CD8-positive, alpha-beta memory T cell (primary cell): ENCODE results near the gene CTU2. TPM values are rescaled to one million over a fixed set of nuclear protein-coding genes. Genes with fewer than 3 reads are reported as not detected.

ENCODE experiments used
- CTCF ChIA-PET: fragments of 350-600 bp; sonication (Branson Sonifier 250); formaldehyde crosslinking; loops from one replicate; lab custom pipeline; 2021; ENCODE audit warnings: antibody characterized with exemption; lab: Charles Lee
- POLR2A ChIA-PET: fragments of 350-600 bp; sonication (Branson Sonifier 250); formaldehyde crosslinking; loops from one replicate; lab custom pipeline; 2021; ENCODE audit warnings: antibody characterized with exemption; lab: Charles Lee
- DNase-seq, 5 donors: peaks; one replicate each; pipeline versions ENCODE4 v3.0.0 to v3.0.0-alpha.2; 2020 to 2022; ENCODE audit warnings: mixed read lengths in 1 of 5
- H3K27ac ChIP-seq: one replicate; pipeline ENCODE4 v1.7.0; 2013; ENCODE audit warnings: low read depth, mild to moderate bottlenecking, low read length, moderate library complexity
- H3K27me3 ChIP-seq: 2 replicates; pipeline ENCODE4 v1.7.0; 2013; ENCODE audit warnings: low read length, mild to moderate bottlenecking; ENCODE audit not compliant: insufficient read depth, poor library complexity, severe bottlenecking
- H3K36me3 ChIP-seq: 2 replicates; pipeline ENCODE4 v1.7.0; 2013; ENCODE audit warnings: mild to moderate bottlenecking, low read length, moderate library complexity; ENCODE audit not compliant: insufficient read depth
- H3K4me1 ChIP-seq: 2 replicates; pipeline ENCODE4 v1.7.0; 2013; ENCODE audit warnings: mild to moderate bottlenecking, low read length, moderate library complexity; ENCODE audit not compliant: insufficient read depth
- H3K4me3 ChIP-seq: 2 replicates; pipeline ENCODE4 v1.7.0; 2013; ENCODE audit warnings: mild to moderate bottlenecking, low read length
- H3K9me3 ChIP-seq: 2 replicates; pipeline ENCODE4 v1.7.0; 2013; ENCODE audit warnings: mild to moderate bottlenecking, low read length
- H3K27ac Mint-ChIP-seq, 8 donors: one replicate each; pipeline ENCODE4 v1.8.0; 2020 to 2021; ENCODE audit warnings: mixed read lengths in 8 of 8, mild to moderate bottlenecking in 6 of 8, inconsistent platforms in 3 of 8, moderate library complexity in 3 of 8
- H3K27me3 Mint-ChIP-seq, 2 donors: one replicate each; pipeline ENCODE4 v1.8.0; 2020 to 2021; ENCODE audit warnings: mixed read lengths in 2 of 2, mild to moderate bottlenecking in 1 of 2, moderate library complexity in 1 of 2
- H3K36me3 Mint-ChIP-seq, 3 donors: one replicate each; pipeline ENCODE4 v1.8.0; 2020 to 2021; ENCODE audit warnings: mixed read lengths in 3 of 3, inconsistent platforms in 1 of 3, mild to moderate bottlenecking in 1 of 3
- H3K4me1 Mint-ChIP-seq, 3 donors: one replicate each; pipeline ENCODE4 v1.8.0; 2020 to 2021; ENCODE audit warnings: mixed read lengths in 3 of 3, inconsistent platforms in 1 of 3, mild to moderate bottlenecking in 1 of 3
- H3K4me3 Mint-ChIP-seq, 7 donors: one replicate each; pipeline ENCODE4 v1.8.0; 2020 to 2021; ENCODE audit warnings: mixed read lengths in 7 of 7, mild to moderate bottlenecking in 6 of 7, moderate library complexity in 4 of 7, inconsistent platforms in 2 of 7
- H3K9me3 Mint-ChIP-seq, 5 donors: one replicate each; pipeline ENCODE4 v1.8.0; 2020 to 2022; ENCODE audit warnings: mixed read lengths in 5 of 5, mild to moderate bottlenecking in 3 of 5, moderate library complexity in 2 of 5, inconsistent platforms in 1 of 5
- polyA plus RNA-seq: library from polyadenylated mRNA; unstranded; fragments of 300-500 nt; fragmentation: Illumina TruSeq; gene quantifications from one replicate; pipeline ENCODE4 v1.2.3, GENCODE V29; 2021
- total RNA-seq, 2 experiments: library from RNA; stranded (reverse); gene quantifications; one replicate each; pipeline ENCODE4 v1.2.3, GENCODE V29; 2021

Gene CTU2
- total and polyA plus RNA-seq, 3 experiments from 2014 or later = 21.6 to 69.0 (median 68.6) TPM

DNA sequence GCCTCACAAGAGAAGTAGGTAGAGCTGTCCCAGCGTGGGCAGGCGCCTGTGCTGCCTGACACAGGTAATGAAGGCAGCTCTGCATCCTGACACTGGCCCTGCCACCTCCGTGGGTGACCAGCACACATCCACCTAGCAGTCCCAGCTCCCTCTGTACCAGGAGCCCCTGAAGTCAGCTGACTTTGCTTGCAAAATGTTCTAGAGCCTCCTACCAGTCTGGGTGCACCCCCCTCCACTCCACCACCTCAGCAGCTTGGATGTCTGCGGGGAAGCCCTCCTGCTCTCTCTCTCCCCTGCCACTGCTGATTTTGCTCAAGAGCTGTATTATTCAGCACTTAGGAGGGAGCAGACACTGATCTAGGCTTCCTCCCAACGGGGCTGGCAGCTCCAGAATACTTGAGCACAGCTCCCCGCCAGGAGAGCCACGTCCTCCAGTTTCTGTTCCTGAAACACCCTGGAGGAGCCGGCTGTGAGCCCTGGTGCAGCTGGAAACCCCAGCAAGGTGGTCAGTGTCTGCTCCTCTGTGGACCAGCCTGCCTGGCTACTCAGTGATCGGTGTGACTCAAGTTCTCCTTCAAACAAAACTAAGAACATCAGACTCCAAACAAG lies 1.1 kb upstream of the CTU2 start:
- Histone ChIP-seq H3K9me3 (no peaks in the 10 kb centered on the region), H3K4me1 (peaks cover 62% of the 10 kb centered on the region), H3K27ac (peak overlapping the region; percentile 93), H3K4me3 (peak overlapping the region; percentile 97), H3K27me3 (no peaks in the 10 kb centered on the region), H3K36me3 (peaks cover 1% of the 10 kb centered on the region)
- peaks cover 0 to 4% of the 10 kb centered on the region in 2 donors for H3K27me3 Mint-ChIP-seq
- CTCF ChIA-PET = interaction anchor here (0.7 to 4.9 kb wide), 7 partner anchors 20 to 153 kb away, joined by 3 to 26 read pairs (median 3); partner anchors contain the start of gene ZC3H18
- peak in 3 of 5 donors; percentile 51 to 68 (median 64) for DNase-seq
- H3K27ac Mint-ChIP-seq = peak overlapping the region; percentile 94 to 100 (median 99)
- POLR2A ChIA-PET = interaction anchor here (0.6 to 1.3 kb wide), 5 partner anchors 24 to 76 kb away, joined by 3 to 6 read pairs (median 4); no protein-coding TSS in a partner anchor
- peaks cover 42 to 51% (median 50%) of the 10 kb centered on the region in 3 donors for H3K4me1 Mint-ChIP-seq
- peak overlapping the region; percentile 94 to 97 (median 96) for H3K4me3 Mint-ChIP-seq
- H3K9me3 Mint-ChIP-seq = no peaks in the 10 kb centered on the region
- H3K36me3 Mint-ChIP-seq = peaks cover 0 to 46% (median 0%) of the 10 kb centered on the region in 3 donors

DNA sequence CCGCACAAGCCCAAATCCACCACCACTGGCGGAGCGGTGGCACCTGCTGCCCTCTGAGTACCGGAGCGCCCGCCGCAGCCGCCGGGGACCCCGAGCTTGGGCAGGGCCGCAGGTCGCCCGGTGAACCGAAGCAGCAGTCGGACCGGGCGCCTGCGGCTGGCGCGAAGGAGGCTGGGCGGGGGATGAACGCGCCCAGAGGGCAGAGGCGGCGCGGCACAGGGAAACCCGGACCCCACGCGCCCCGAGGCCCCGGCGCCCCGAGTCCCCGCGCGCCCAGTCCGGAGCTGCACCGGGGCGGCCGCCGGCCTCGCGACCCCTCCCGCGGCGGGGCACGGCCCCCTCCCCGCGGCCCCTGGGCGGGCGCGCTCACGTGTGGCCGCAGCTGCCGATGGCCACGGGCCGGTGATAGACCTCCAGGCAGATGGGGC lies 488 bp upstream of the CTU2 start:
- H3K4me3 Mint-ChIP-seq = peak overlapping the region; percentile 94 to 97 (median 96)

GRCh38 chr16:88706965-88707826 lies 893 bp downstream of the CTU2 start:
- ChIA-PET CTCF (interaction anchor here (0.6 to 1.6 kb wide), 8 partner anchors 9 to 1054 kb away, joined by 4 to 6 read pairs (median 4); no protein-coding TSS in a partner anchor), POLR2A (interaction anchor here (0.6 to 1.1 kb wide), 3 partner anchors 9 to 103 kb away, joined by 3 read pairs; no protein-coding TSS in a partner anchor)
- no peaks in the 10 kb centered on the region for H3K9me3 ChIP-seq
- peak overlapping the region; percentile 80 to 98 (median 92) for H3K27ac Mint-ChIP-seq
- peaks cover 0 to 2% of the 10 kb centered on the region in 2 donors for H3K27me3 Mint-ChIP-seq
- H3K27me3 ChIP-seq = no peaks in the 10 kb centered on the region
- H3K36me3 ChIP-seq = no peaks in the 10 kb centered on the region
- H3K27ac ChIP-seq = peak overlapping the region; percentile 93
- H3K4me3 Mint-ChIP-seq = peak overlapping the region; percentile 79 to 91 (median 84)
- peaks cover 44% of the 10 kb centered on the region for H3K4me1 ChIP-seq
- H3K9me3 Mint-ChIP-seq = no peaks in the 10 kb centered on the region
- DNase-seq = no peak
- H3K36me3 Mint-ChIP-seq = peaks cover 0 to 30% (median 0%) of the 10 kb centered on the region in 3 donors
- H3K4me1 Mint-ChIP-seq = peaks cover 38 to 47% (median 41%) of the 10 kb centered on the region in 3 donors
- peak overlapping the region; percentile 99 for H3K4me3 ChIP-seq

More for the DNA sequence above, 488 bp upstream of the CTU2 start:
- no peaks in the 10 kb centered on the region for H3K36me3 ChIP-seq
- ChIA-PET POLR2A (interaction anchor here (1.0 to 1.3 kb wide), 3 partner anchors 24 to 69 kb away, joined by 3 to 6 read pairs (median 5); no protein-coding TSS in a partner anchor), CTCF (interaction anchor here (0.7 to 4.9 kb wide), 4 partner anchors 21 to 136 kb away, joined by 3 to 26 read pairs (median 4); partner anchors contain the start of gene ZC3H18)
- peaks cover 55% of the 10 kb centered on the region for H3K4me1 ChIP-seq
- Mint-ChIP-seq H3K4me1 (peaks cover 39 to 48% (median 46%) of the 10 kb centered on the region in 3 donors), H3K36me3 (peaks cover 0 to 41% (median 0%) of the 10 kb centered on the region in 3 donors), H3K27me3 (peaks cover 0 to 4% of the 10 kb centered on the region in 2 donors), H3K9me3 (no peaks in the 10 kb centered on the region), H3K27ac (peak overlapping the region; percentile 94 to 100 (median 99))
- H3K27ac ChIP-seq = peak overlapping the region; percentile 93
- DNase-seq = no peak
- peak overlapping the region; percentile 99 for H3K4me3 ChIP-seq
- no peaks in the 10 kb centered on the region for H3K27me3 ChIP-seq
- no peaks in the 10 kb centered on the region for H3K9me3 ChIP-seq

DNA sequence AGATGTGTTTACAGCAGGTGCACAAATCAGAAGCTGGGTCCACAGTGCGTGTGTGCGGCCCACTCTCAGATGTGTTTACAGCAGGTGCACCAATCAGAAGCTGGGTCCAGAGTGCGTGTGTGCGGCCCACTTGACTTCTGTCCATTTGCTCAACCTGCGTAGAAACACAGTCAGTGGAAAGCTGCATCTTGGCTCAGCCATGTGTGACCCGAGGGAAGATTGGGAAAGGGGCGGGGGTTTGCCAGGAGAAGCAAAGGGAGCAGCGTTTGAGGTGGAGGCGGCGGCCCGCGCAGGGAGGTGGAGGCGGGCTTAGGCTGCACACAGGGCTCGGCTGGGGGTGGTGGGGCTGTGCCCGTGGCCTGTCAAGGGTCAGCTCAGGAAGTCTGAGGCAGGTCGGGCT lies 4.3 kb downstream of the CTU2 start:
- DNase-seq = no peak
- CTCF ChIA-PET = interaction anchor here (1.2 kb wide), 1 partner anchor 27 kb away, joined by 3 read pairs; no protein-coding TSS in a partner anchor
- Histone ChIP-seq H3K27ac (no peak overlapping the region), H3K4me1 (peaks cover 12% of the 10 kb centered on the region), H3K36me3 (peaks cover 10% of the 10 kb centered on the region), H3K9me3 (no peaks in the 10 kb centered on the region), H3K4me3 (no peak overlapping the region), H3K27me3 (no peaks in the 10 kb centered on the region)
- H3K36me3 Mint-ChIP-seq = peaks cover 0 to 17% (median 0%) of the 10 kb centered on the region in 3 donors
- POLR2A ChIA-PET = no interaction called here
- no peaks in the 10 kb centered on the region for H3K27me3 Mint-ChIP-seq
- peak overlapping the region in 7 of 8 donors; percentile 24 to 72 (median 66) for H3K27ac Mint-ChIP-seq
- no peak overlapping the region for H3K4me3 Mint-ChIP-seq
- peaks cover 10 to 20% (median 12%) of the 10 kb centered on the region in 3 donors for H3K4me1 Mint-ChIP-seq
- no peaks in the 10 kb centered on the region for H3K9me3 Mint-ChIP-seq

DNA sequence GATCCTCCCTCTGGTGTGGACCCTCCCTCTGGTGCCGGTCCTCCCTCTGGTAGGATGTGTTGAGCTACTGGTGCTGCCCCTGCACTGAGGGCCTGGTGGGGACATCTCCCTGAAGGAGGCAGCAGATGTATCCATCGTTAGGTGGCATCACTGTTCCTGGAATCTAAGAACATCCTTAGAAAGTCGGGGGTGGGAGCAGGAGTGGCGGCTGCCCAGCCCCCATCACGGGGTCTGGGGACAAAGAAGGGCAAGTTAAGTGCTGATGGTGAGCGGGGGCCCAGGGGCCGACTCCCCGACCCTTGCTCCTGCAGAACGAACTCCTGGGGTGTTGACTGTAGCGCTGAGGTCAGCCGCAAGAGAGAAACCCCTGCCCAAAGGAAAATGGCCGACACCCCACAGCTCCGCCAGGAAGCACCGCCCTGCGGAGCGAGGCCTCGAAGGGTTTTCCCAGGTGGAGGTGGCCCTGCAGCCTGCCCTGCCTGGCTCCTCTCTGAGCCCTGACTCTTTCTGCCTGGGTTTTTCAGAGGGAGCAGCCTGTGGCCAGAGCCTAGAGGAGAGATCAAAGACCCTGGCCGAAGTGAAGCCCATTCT lies 5.5 kb downstream of the CTU2 start:
- peaks cover 9 to 18% (median 10%) of the 10 kb centered on the region in 3 donors for H3K4me1 Mint-ChIP-seq
- no peaks in the 10 kb centered on the region for H3K9me3 Mint-ChIP-seq
- peaks cover 0 to 28% (median 0%) of the 10 kb centered on the region in 3 donors for H3K36me3 Mint-ChIP-seq
- H3K27ac ChIP-seq = no peak overlapping the region
- ChIA-PET CTCF (no interaction called here), POLR2A (no interaction called here)
- peak overlapping the region in 1 of 7 donors; percentile 54 for H3K4me3 Mint-ChIP-seq
- DNase-seq = no peak
- H3K27ac Mint-ChIP-seq = peak overlapping the region in 2 of 8 donors; percentile 32 to 66
- no peak overlapping the region for H3K4me3 ChIP-seq
- peaks cover 8% of the 10 kb centered on the region for H3K4me1 ChIP-seq
- no peaks in the 10 kb centered on the region for H3K9me3 ChIP-seq
- no peaks in the 10 kb centered on the region for H3K27me3 Mint-ChIP-seq
- H3K27me3 ChIP-seq = no peaks in the 10 kb centered on the region
- peaks cover 10% of the 10 kb centered on the region for H3K36me3 ChIP-seq

DNA sequence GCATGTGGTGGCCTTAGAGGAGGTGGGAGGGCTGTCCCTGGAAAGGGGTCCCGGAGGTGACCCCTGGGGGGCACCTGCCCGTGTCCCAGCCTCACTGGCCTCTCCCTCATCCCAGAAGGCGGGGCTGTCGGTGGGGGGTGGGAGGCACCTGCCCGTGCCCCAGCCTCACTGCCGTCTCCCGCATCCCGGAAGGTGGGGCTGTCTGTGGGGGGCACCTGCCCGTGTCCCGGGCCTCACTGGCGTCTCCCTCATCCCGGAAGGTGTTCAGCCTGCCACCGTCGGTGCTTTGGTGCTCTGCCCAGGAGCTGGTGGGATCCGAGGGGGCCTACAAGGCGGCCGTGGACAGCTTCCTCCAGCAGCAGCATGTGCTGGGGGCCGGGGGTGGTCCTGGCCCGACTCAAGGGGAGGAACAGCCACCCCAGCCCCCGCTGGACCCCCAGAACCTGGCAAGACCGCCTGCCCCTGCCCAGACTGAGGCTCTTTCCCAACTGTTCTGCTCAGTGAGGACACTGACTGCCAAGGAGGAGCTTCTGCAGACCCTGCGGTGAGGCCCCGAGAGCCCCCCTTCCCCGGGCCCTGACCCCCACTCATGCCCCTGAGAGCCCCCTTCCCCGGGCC lies 6.2 kb downstream of the CTU2 start:
- POLR2A ChIA-PET = no interaction called here

DNA sequence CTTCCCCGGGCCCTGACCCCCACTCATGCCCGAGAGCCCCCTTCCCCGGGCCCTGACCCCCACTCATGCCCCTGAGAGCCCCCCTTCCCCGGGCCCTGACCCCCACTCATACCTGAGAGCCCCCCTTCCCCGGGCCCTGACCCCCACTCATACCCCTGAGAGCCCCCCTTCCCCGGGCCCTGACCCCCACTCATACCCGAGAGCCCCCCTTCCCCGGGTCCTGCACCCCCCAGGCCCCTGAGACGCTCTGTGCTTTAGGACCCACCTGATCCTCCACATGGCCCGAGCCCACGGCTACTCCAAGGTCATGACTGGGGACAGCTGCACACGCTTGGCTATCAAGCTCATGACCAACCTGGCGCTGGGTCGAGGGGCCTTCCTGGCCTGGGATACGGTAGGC lies 6.8 kb downstream of the CTU2 start:
- Mint-ChIP-seq H3K36me3 (peaks cover 0 to 39% (median 5%) of the 10 kb centered on the region in 3 donors), H3K9me3 (no peaks in the 10 kb centered on the region), H3K4me1 (peaks cover 0 to 6% (median 1%) of the 10 kb centered on the region in 3 donors), H3K27ac (peak overlapping the region in 1 of 8 donors; percentile 64), H3K27me3 (peaks cover 0 to 2% of the 10 kb centered on the region in 2 donors), H3K4me3 (no peak overlapping the region)
- peaks cover 17% of the 10 kb centered on the region for H3K36me3 ChIP-seq
- H3K27me3 ChIP-seq = no peaks in the 10 kb centered on the region
- H3K27ac ChIP-seq = no peak overlapping the region
- H3K9me3 ChIP-seq = no peaks in the 10 kb centered on the region
- CTCF ChIA-PET = no interaction called here
- no peak for DNase-seq
- no peaks in the 10 kb centered on the region for H3K4me1 ChIP-seq
- POLR2A ChIA-PET = no interaction called here
- no peak overlapping the region for H3K4me3 ChIP-seq

More for the DNA sequence above, 6.2 kb downstream of the CTU2 start:
- Histone ChIP-seq H3K27ac (no peak overlapping the region), H3K4me3 (no peak overlapping the region), H3K36me3 (peaks cover 16% of the 10 kb centered on the region), H3K4me1 (peaks cover 2% of the 10 kb centered on the region), H3K27me3 (no peaks in the 10 kb centered on the region), H3K9me3 (no peaks in the 10 kb centered on the region)
- Mint-ChIP-seq H3K27ac (no peak overlapping the region), H3K4me1 (peaks cover 2 to 12% (median 4%) of the 10 kb centered on the region in 3 donors), H3K4me3 (no peak overlapping the region), H3K9me3 (no peaks in the 10 kb centered on the region), H3K27me3 (peaks cover 0 to 2% of the 10 kb centered on the region in 2 donors), H3K36me3 (peaks cover 0 to 34% (median 5%) of the 10 kb centered on the region in 3 donors)
- CTCF ChIA-PET = no interaction called here
- no peak for DNase-seq
